Measurements from ENCODE around the gene CREB1.
"Not testable (repeated sequence)": the region's sequence is repeated elsewhere in the genome, so short reads cannot be mapped to it uniquely, and the experiment has no call there.

Gene CREB1

GRCh38 chr2:207529330-207530159 lies at the start of gene CREB1:
TSS of gene CREB1 (plus strand) at chr2:207529962. CDS start at chr2:207555636, 25,674 bp downstream.
- DNase-seq (ENCODE audit: low read depth in 2 of 2): peak; percentile 99 to 100

- no peak for DNase-seq (ENCODE audit: low read depth in 2 of 2)
Measured at GRCh38 chr2:207480521-207481040, 49.2 kb upstream of the CREB1 start.

GRCh38 chr2:207481924-207482323 lies 47.8 kb upstream of the CREB1 start:
- DNase-seq (ENCODE audit: low read depth in 2 of 2): no peak

- DNase-seq (ENCODE audit: low read depth in 2 of 2): no peak
Measured at GRCh38 chr2:207482630-207483029, 47.1 kb upstream of the CREB1 start.

- no peak for DNase-seq (ENCODE audit: low read depth in 2 of 2)
Measured at GRCh38 chr2:207483066-207483465, 46.7 kb upstream of the CREB1 start.

- no peak for DNase-seq (ENCODE audit: low read depth in 2 of 2)
Measured at GRCh38 chr2:207483477-207483876, 46.3 kb upstream of the CREB1 start.

- DNase-seq (ENCODE audit: low read depth in 2 of 2): no peak
Measured at GRCh38 chr2:207484444-207485391, 45.0 kb upstream of the CREB1 start.

- no peak for DNase-seq (ENCODE audit: low read depth in 2 of 2)
Measured at GRCh38 chr2:207487650-207488311, 42.0 kb upstream of the CREB1 start.

- DNase-seq (ENCODE audit: low read depth in 2 of 2): no peak
Measured at GRCh38 chr2:207489251-207489650, 40.5 kb upstream of the CREB1 start.

GRCh38 chr2:207490441-207490840 lies 39.3 kb upstream of the CREB1 start:
- DNase-seq (ENCODE audit: low read depth in 2 of 2): no peak

- DNase-seq (ENCODE audit: low read depth in 2 of 2): no peak
Measured at GRCh38 chr2:207491086-207491485, 38.7 kb upstream of the CREB1 start.

GRCh38 chr2:207491956-207492355 lies 37.8 kb upstream of the CREB1 start:
- DNase-seq (ENCODE audit: low read depth in 2 of 2): no peak

- no peak for DNase-seq (ENCODE audit: low read depth in 2 of 2)
Measured at GRCh38 chr2:207492461-207492860, 37.3 kb upstream of the CREB1 start.

GRCh38 chr2:207494137-207494536 lies 35.6 kb upstream of the CREB1 start:
- DNase-seq (ENCODE audit: low read depth in 2 of 2): no peak

GRCh38 chr2:207496936-207497335 lies 32.8 kb upstream of the CREB1 start:
- not testable (repeated sequence) for DNase-seq (ENCODE audit: low read depth in 2 of 2)

- DNase-seq (ENCODE audit: low read depth in 2 of 2): no peak
Measured at GRCh38 chr2:207497596-207497995, 32.2 kb upstream of the CREB1 start.

GRCh38 chr2:207498427-207498826 lies 31.3 kb upstream of the CREB1 start:
- DNase-seq (ENCODE audit: low read depth in 2 of 2): no peak

- DNase-seq (ENCODE audit: low read depth in 2 of 2): no peak
Measured at GRCh38 chr2:207499114-207499513, 30.6 kb upstream of the CREB1 start.

- DNase-seq (ENCODE audit: low read depth in 2 of 2): no peak
Measured at GRCh38 chr2:207501802-207502576, 27.8 kb upstream of the CREB1 start.

GRCh38 chr2:207502577-207503198 lies 27.1 kb upstream of the CREB1 start:
- no peak for DNase-seq (ENCODE audit: low read depth in 2 of 2)

GRCh38 chr2:207503234-207503633 lies 26.5 kb upstream of the CREB1 start:
- DNase-seq (ENCODE audit: low read depth in 2 of 2): no peak

Measured in stimulated activated CD4-positive, alpha-beta T cell treated with anti-CD3 and anti-CD28 coated beads, Interleukin-15, amount 100 ng/mL, for 48 hours (primary cell).